OCI-LY7 (cell line): ENCODE results near the gene ZNF438.

Experiments used
- EZH2phosphoT487 ChIP-seq: fragments of 200-600 bp; sonication (generic); IDR thresholded peaks from 2 replicates; pipeline ENCODE4 v1.6.1; 2018; ENCODE audit warnings: low read depth, borderline replicate concordance, mild to moderate bottlenecking, mixed run types, antibody characterized with exemption, low read length, moderate library complexity, mixed read lengths
- TF ChIP-seq, protein P1 (sequence below): fragments of 200-600 bp; sonication (generic); conservative IDR thresholded peaks from 2 replicates; pipeline ENCODE4 v1.5.1; 2014; ENCODE audit warnings: mild to moderate bottlenecking, antibody characterized with exemption, low read length, moderate library complexity, mixed read lengths

DNA sequence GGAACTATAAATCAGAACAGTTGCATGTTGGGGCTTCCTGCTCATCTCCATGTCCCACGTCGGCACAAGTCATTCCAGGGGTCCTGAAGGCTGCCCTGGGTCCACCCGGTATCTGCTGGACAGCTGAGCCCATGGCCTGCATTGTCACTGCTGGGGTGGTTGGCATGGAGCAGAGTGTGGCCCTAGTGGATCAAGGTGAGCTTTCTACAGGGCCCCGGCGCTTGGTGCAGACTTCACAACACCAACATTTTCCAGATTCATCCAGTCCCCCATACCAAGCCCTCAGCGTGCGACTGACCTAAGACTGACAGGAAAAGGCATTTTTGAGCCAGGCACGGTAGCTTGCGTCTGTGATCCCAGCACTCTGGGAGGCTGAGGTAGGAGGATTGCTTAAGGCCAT lies 226.6 kb downstream of the ZNF438 start:
- TF ChIP-seq, protein P1, sequence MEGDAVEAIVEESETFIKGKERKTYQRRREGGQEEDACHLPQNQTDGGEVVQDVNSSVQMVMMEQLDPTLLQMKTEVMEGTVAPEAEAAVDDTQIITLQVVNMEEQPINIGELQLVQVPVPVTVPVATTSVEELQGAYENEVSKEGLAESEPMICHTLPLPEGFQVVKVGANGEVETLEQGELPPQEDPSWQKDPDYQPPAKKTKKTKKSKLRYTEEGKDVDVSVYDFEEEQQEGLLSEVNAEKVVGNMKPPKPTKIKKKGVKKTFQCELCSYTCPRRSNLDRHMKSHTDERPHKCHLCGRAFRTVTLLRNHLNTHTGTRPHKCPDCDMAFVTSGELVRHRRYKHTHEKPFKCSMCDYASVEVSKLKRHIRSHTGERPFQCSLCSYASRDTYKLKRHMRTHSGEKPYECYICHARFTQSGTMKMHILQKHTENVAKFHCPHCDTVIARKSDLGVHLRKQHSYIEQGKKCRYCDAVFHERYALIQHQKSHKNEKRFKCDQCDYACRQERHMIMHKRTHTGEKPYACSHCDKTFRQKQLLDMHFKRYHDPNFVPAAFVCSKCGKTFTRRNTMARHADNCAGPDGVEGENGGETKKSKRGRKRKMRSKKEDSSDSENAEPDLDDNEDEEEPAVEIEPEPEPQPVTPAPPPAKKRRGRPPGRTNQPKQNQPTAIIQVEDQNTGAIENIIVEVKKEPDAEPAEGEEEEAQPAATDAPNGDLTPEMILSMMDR, result no peak
- TF ChIP-seq EZH2phosphoT487, result no peak
